HFF-Myc (cell line): Measurements from ENCODE around the gene OGFOD2.

Experiments
- DNase-seq: peaks from one replicate; pipeline ENCODE4 v3.0.0-alpha.2; 2011; ENCODE audit warnings: low read depth; ENCODE audit errors: extremely low read depth
- H3K4me3 ChIP-seq: replicated peaks from 2 replicates; pipeline ENCODE4 v1.5.1; 2011; ENCODE audit warnings: low read depth, mild to moderate bottlenecking, control low read depth, low read length
- CTCF ChIP-seq: IDR thresholded peaks from 2 replicates; pipeline ENCODE4 v1.5.1; 2012; ENCODE audit warnings: mild to moderate bottlenecking, low read depth, low read length, control low read depth; ENCODE audit errors: missing control alignments

Gene OGFOD2

GRCh38 chr12:122960193-122960569, 14.9 kb upstream of the OGFOD2 start:
- no peak for TF ChIP-seq CTCF

GRCh38 chr12:122961531-122962329, 13.3 kb upstream of the OGFOD2 start:
- no peak overlapping the region for H3K4me3 ChIP-seq
- DNase-seq, result no peak
- no peak for TF ChIP-seq CTCF

More at GRCh38 chr12:122960193-122960569, 14.9 kb upstream of the OGFOD2 start:
- no peak for DNase-seq
- H3K4me3 ChIP-seq, result no peak overlapping the region

GRCh38 chr12:122963941-122964265, 11.1 kb upstream of the OGFOD2 start:
- H3K4me3 ChIP-seq, result no peak overlapping the region
- TF ChIP-seq CTCF, result no peak
- no peak for DNase-seq

- TF ChIP-seq CTCF, result no peak
- no peak for DNase-seq
- H3K4me3 ChIP-seq, result peak overlapping the region; percentile 73
Measured at GRCh38 chr12:122964439-122965257, 10.4 kb upstream of the OGFOD2 start.

GRCh38 chr12:122965321-122965751, 9.7 kb upstream of the OGFOD2 start:
- peak overlapping the region; percentile 73 for H3K4me3 ChIP-seq
- TF ChIP-seq CTCF, result no peak
- no peak for DNase-seq

- DNase-seq, result no peak
- TF ChIP-seq CTCF, result no peak
- peak within 1 kb of the TSS; percentile 73 for H3K4me3 ChIP-seq
Measured at GRCh38 chr12:122965851-122966742, 8.9 kb upstream of the OGFOD2 start, which contains the start of gene ABCB9. ABCB9 (minus strand) TSS chr12:122966463; CDS start chr12:122960235, 6,228 bp downstream.
